ENCODE measurements around the gene FEM1C. TPM values are rescaled to one million over a fixed set of nuclear protein-coding genes. Genes with fewer than 3 reads are reported as not detected.

FEM1C gene
- 13.9 and 14.5 TPM in 2 replicates for total RNA-seq

GRCh38 chr5:115544436-115545350 is at the start of gene FEM1C:
Gene FEM1C (minus strand): TSS chr5:115544775. CDS start chr5:115543493, 1,282 bp downstream.
- Mint-ChIP-seq H3K27ac (peak within 1 kb of the TSS; percentile 100), H3K4me1 (ENCODE audit: low read depth) (peaks cover 45% of the 10 kb centered on the region), H3K4me3 (peak within 1 kb of the TSS; percentile 99), H3K27me3 (ENCODE audit: insufficient read depth) (no peaks in the 10 kb centered on the region), H3K36me3 (ENCODE audit: low read depth) (peaks cover 40% of the 10 kb centered on the region), H3K9me3 (peaks cover 10% of the 10 kb centered on the region)
- peak; percentile 88 for DNase-seq (ENCODE audit: low spot score)
- intact Hi-C loops (cut with micrococcal nuclease): loop anchor here (1.0 to 5.0 kb wide), 12 partner anchors 30 to 540 kb away; partner anchors contain the start of genes AP3S1, ATG12, CCDC112 and COMMD10

- Mint-ChIP-seq H3K9me3 (no peaks in the 10 kb centered on the region), H3K27me3 (ENCODE audit: insufficient read depth) (peaks cover 3% of the 10 kb centered on the region), H3K36me3 (ENCODE audit: low read depth) (peaks cover 2% of the 10 kb centered on the region), H3K4me3 (no peak overlapping the region), H3K27ac (no peak overlapping the region), H3K4me1 (ENCODE audit: low read depth) (peaks cover 6% of the 10 kb centered on the region)
- no peak for DNase-seq (ENCODE audit: low spot score)
- intact Hi-C loops (cut with micrococcal nuclease): loop anchor here (5.0 kb wide), 2 partner anchors 212 to 478 kb away; no protein-coding TSS in a partner anchor
Observed at GRCh38 chr5:115589043-115589442, 44.5 kb upstream of the FEM1C start.

- H3K9me3 Mint-ChIP-seq: no peaks in the 10 kb centered on the region
- H3K4me3 Mint-ChIP-seq: no peak overlapping the region
- no peak overlapping the region for H3K27ac Mint-ChIP-seq
- peaks cover 6% of the 10 kb centered on the region for H3K4me1 Mint-ChIP-seq (ENCODE audit: low read depth)
- no peak for DNase-seq (ENCODE audit: low spot score)
- H3K27me3 Mint-ChIP-seq (ENCODE audit: insufficient read depth): peaks cover 3% of the 10 kb centered on the region
- H3K36me3 Mint-ChIP-seq (ENCODE audit: low read depth): peaks cover 2% of the 10 kb centered on the region
- intact Hi-C loops (cut with micrococcal nuclease): loop anchor here (5.0 kb wide), 2 partner anchors 211 to 479 kb away; no protein-coding TSS in a partner anchor
Observed at GRCh38 chr5:115588640-115589039, 44.1 kb upstream of the FEM1C start.

GRCh38 chr5:115586525-115587146 is 42.1 kb upstream of the FEM1C start:
- intact Hi-C loops (cut with micrococcal nuclease): loop anchor here (1.0 to 5.0 kb wide), 6 partner anchors 14 to 488 kb away; no protein-coding TSS in a partner anchor
- Mint-ChIP-seq H3K4me1 (ENCODE audit: low read depth) (peaks cover 2% of the 10 kb centered on the region), H3K9me3 (no peaks in the 10 kb centered on the region), H3K27me3 (ENCODE audit: insufficient read depth) (peaks cover 2% of the 10 kb centered on the region), H3K36me3 (ENCODE audit: low read depth) (peaks cover 2% of the 10 kb centered on the region), H3K27ac (no peak overlapping the region), H3K4me3 (no peak overlapping the region)
- DNase-seq (ENCODE audit: low spot score): no peak

GRCh38 chr5:115585265-115585664 is 40.7 kb upstream of the FEM1C start:
- Mint-ChIP-seq H3K27me3 (ENCODE audit: insufficient read depth) (no peaks in the 10 kb centered on the region), H3K36me3 (ENCODE audit: low read depth) (peaks cover 5% of the 10 kb centered on the region), H3K4me1 (ENCODE audit: low read depth) (no peaks in the 10 kb centered on the region), H3K4me3 (no peak overlapping the region), H3K9me3 (no peaks in the 10 kb centered on the region), H3K27ac (no peak overlapping the region)
- DNase-seq (ENCODE audit: low spot score): no peak
- intact Hi-C loops (cut with micrococcal nuclease): loop anchor here (5.0 kb wide), 2 partner anchors 208 to 482 kb away; no protein-coding TSS in a partner anchor

GRCh38 chr5:115584501-115584900 is 39.9 kb upstream of the FEM1C start:
- no peaks in the 10 kb centered on the region for H3K4me1 Mint-ChIP-seq (ENCODE audit: low read depth)
- H3K4me3 Mint-ChIP-seq: no peak overlapping the region
- no peak overlapping the region for H3K27ac Mint-ChIP-seq
- peaks cover 5% of the 10 kb centered on the region for H3K36me3 Mint-ChIP-seq (ENCODE audit: low read depth)
- H3K9me3 Mint-ChIP-seq: no peaks in the 10 kb centered on the region
- intact Hi-C loops (cut with micrococcal nuclease): no loop called here
- H3K27me3 Mint-ChIP-seq (ENCODE audit: insufficient read depth): no peaks in the 10 kb centered on the region
- DNase-seq (ENCODE audit: low spot score): no peak

GRCh38 chr5:115583474-115583873 is 38.9 kb upstream of the FEM1C start:
- no peak for DNase-seq (ENCODE audit: low spot score)
- Mint-ChIP-seq H3K9me3 (no peaks in the 10 kb centered on the region), H3K27me3 (ENCODE audit: insufficient read depth) (no peaks in the 10 kb centered on the region), H3K4me3 (no peak overlapping the region), H3K27ac (no peak overlapping the region), H3K36me3 (ENCODE audit: low read depth) (peaks cover 5% of the 10 kb centered on the region), H3K4me1 (ENCODE audit: low read depth) (no peaks in the 10 kb centered on the region)
- intact Hi-C loops (cut with micrococcal nuclease): no loop called here

GRCh38 chr5:115580941-115581340 is 36.4 kb upstream of the FEM1C start:
- no peak for DNase-seq (ENCODE audit: low spot score)
- H3K27ac Mint-ChIP-seq: no peak overlapping the region
- H3K9me3 Mint-ChIP-seq: no peaks in the 10 kb centered on the region
- no peak overlapping the region for H3K4me3 Mint-ChIP-seq
- intact Hi-C loops (cut with micrococcal nuclease): no loop called here
- no peaks in the 10 kb centered on the region for H3K4me1 Mint-ChIP-seq (ENCODE audit: low read depth)
- no peaks in the 10 kb centered on the region for H3K27me3 Mint-ChIP-seq (ENCODE audit: insufficient read depth)
- H3K36me3 Mint-ChIP-seq (ENCODE audit: low read depth): peaks cover 5% of the 10 kb centered on the region

GRCh38 chr5:115579747-115580173 is 35.2 kb upstream of the FEM1C start:
- intact Hi-C loops (cut with micrococcal nuclease): loop anchor here (10.0 kb wide), 1 partner anchor 1965 kb away; no protein-coding TSS in a partner anchor
- H3K4me3 Mint-ChIP-seq: no peak overlapping the region
- DNase-seq (ENCODE audit: low spot score): no peak
- H3K36me3 Mint-ChIP-seq (ENCODE audit: low read depth): peaks cover 5% of the 10 kb centered on the region
- no peaks in the 10 kb centered on the region for H3K27me3 Mint-ChIP-seq (ENCODE audit: insufficient read depth)
- no peak overlapping the region for H3K27ac Mint-ChIP-seq
- H3K9me3 Mint-ChIP-seq: no peaks in the 10 kb centered on the region
- no peaks in the 10 kb centered on the region for H3K4me1 Mint-ChIP-seq (ENCODE audit: low read depth)

GRCh38 chr5:115579216-115579615 is 34.6 kb upstream of the FEM1C start:
- no peak for DNase-seq (ENCODE audit: low spot score)
- H3K27ac Mint-ChIP-seq: no peak overlapping the region
- H3K4me3 Mint-ChIP-seq: no peak overlapping the region
- H3K36me3 Mint-ChIP-seq (ENCODE audit: low read depth): peaks cover 5% of the 10 kb centered on the region
- H3K9me3 Mint-ChIP-seq: no peaks in the 10 kb centered on the region
- H3K27me3 Mint-ChIP-seq (ENCODE audit: insufficient read depth): no peaks in the 10 kb centered on the region
- H3K4me1 Mint-ChIP-seq (ENCODE audit: low read depth): no peaks in the 10 kb centered on the region
- intact Hi-C loops (cut with micrococcal nuclease): loop anchor here (10.0 kb wide), 1 partner anchor 1964 kb away; no protein-coding TSS in a partner anchor

GRCh38 chr5:115578657-115579056 is 34.1 kb upstream of the FEM1C start:
- no peak for DNase-seq (ENCODE audit: low spot score)
- Mint-ChIP-seq H3K27me3 (ENCODE audit: insufficient read depth) (peaks cover 2% of the 10 kb centered on the region), H3K36me3 (ENCODE audit: low read depth) (peaks cover 5% of the 10 kb centered on the region), H3K9me3 (no peaks in the 10 kb centered on the region), H3K27ac (no peak overlapping the region), H3K4me3 (no peak overlapping the region), H3K4me1 (ENCODE audit: low read depth) (no peaks in the 10 kb centered on the region)
- intact Hi-C loops (cut with micrococcal nuclease): loop anchor here (10.0 kb wide), 1 partner anchor 1964 kb away; no protein-coding TSS in a partner anchor

GRCh38 chr5:115577741-115578140 is 33.2 kb upstream of the FEM1C start:
- peaks cover 5% of the 10 kb centered on the region for H3K36me3 Mint-ChIP-seq (ENCODE audit: low read depth)
- H3K9me3 Mint-ChIP-seq: no peaks in the 10 kb centered on the region
- peaks cover 3% of the 10 kb centered on the region for H3K27me3 Mint-ChIP-seq (ENCODE audit: insufficient read depth)
- DNase-seq (ENCODE audit: low spot score): no peak
- intact Hi-C loops (cut with micrococcal nuclease): loop anchor here (10.0 kb wide), 1 partner anchor 1963 kb away; no protein-coding TSS in a partner anchor
- no peak overlapping the region for H3K27ac Mint-ChIP-seq
- H3K4me3 Mint-ChIP-seq: no peak overlapping the region
- H3K4me1 Mint-ChIP-seq (ENCODE audit: low read depth): no peaks in the 10 kb centered on the region
